Pons (tissue), 1 donor: Measurements from ENCODE around the gene ATP6V1C2.
"Not testable (repeated sequence)": the region's sequence is repeated elsewhere in the genome, so short reads cannot be mapped to it uniquely, and the experiment has no call there.

Source experiments
- DNase-seq: peaks from one replicate; pipeline ENCODE4 v3.0.0-alpha.2; 2016; ENCODE audit warnings: low spot score

The ATP6V1C2 gene

DNA sequence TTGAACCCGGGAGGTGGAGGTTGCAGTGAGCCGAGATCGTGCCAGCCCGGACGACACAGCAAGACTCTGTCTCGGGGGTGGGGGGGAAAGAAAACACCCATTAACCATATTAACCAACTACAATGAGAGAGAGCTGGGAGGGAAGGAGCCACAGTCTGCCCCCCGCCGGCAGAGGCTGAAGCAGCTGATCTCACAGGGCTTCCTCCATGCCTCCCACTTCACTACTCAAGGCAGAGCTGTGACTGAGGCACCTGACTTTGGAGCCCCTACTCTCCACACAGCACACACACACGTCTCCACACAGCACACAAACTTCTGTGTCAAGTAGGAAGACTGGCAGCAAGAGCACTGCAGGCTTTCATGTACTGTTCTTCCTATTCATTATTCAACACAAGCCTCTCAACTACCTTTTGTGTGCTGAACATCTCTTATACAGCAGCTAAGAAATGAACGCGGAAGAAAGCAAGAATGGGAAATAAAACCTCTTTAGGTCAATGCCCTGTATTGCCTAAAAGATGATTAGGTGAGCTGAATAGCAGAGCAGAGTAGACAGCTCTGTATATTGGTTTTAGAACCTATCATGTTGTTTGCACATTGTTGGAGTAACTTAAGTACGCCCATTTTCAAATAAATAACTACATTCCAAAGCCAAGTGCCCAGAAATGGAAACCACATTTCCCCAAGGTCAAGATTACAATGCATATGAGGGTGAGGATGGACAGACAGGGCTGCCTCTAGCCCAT lies 65.0 kb downstream of the ATP6V1C2 start:
- DNase-seq: no peak

DNA sequence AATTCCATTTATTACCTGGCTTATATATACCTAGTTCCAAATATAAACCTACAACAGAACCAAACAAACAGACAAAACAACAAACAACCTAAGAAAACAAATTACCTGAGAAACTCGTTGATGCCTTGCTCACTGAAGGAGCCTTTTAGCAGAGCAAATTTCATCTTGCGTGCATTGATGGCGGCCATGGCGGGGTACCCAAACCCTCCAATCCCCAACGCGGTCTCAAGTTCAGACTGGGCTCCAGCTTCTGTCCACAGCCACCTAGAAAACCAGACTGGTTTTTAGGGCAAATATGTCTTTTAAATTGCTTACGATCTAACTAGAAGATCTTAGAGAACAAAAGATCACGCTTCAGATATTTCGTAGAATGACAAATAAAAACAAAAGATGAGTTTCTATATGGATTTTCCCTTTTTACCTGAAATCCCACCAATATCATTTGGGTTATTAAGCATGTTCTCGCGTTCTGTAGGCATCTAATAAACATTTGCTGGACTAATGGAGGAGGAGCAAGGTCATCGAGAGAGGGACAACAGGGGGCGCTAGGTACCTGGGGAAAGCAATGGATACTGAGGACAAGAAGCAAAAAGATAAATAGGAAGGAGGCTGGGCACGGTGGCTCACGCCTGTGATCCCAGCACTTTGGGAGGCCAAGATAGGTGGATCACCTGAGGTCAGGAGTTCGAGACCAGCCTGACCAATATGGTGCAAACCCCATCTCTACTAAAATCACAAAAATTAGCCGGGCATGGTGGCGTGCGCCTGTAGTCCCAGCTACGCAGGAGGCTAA lies 65.9 kb downstream of the ATP6V1C2 start:
- no peak for DNase-seq

DNA sequence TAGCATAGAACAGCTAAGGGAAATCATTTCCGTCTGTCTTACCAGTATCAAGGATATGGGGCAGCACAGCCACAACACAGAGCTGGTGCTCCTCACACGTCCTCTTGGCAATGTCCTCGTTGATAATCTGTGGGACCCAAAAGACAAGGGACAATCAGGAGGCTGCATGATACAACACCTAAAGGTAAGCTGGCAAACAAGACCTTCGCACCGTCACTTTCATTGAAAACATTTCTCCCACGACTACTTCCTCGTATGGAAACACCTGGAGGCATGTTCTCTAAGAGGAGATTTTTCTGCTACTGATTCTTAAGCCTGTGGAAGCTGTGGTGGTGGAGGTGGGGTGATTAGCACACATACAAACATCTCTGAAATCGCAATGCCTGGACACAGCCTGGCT lies 67.4 kb downstream of the ATP6V1C2 start:
- DNase-seq: no peak

DNA sequence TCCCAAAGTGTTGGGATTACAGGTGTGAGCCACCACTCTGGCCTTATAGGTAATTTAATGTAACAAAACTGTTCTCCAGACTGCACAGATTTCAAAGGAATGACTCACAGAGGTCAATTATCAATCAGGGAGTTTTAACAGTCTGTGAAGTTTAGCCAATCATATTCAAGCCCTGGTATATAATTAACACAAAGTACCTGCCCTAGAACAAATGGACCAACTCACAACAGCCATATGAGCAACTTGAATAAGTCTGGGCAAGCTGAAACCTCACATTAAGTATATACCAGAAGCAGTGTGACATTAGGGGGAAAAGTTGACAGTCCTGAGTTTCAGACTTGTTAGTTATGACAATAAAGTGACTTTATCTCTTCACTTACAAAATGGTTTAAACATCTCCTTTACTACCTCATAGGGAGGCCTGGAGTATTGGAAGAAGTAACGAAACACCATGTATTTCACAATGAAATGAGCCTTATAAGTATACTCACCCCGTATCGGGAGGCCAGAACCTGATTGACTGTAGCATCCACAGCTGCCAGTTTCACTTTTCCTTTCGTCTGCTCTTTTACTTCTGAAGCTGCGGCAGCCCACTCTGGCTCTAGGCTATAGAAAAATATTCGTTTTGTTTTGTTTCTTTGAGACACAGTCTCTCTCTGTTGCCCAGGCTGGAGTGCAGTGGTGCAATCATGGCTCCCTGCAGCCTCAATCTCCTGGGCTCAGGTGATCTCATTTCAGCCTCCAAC lies 69.0 kb downstream of the ATP6V1C2 start:
- DNase-seq: no peak

DNA sequence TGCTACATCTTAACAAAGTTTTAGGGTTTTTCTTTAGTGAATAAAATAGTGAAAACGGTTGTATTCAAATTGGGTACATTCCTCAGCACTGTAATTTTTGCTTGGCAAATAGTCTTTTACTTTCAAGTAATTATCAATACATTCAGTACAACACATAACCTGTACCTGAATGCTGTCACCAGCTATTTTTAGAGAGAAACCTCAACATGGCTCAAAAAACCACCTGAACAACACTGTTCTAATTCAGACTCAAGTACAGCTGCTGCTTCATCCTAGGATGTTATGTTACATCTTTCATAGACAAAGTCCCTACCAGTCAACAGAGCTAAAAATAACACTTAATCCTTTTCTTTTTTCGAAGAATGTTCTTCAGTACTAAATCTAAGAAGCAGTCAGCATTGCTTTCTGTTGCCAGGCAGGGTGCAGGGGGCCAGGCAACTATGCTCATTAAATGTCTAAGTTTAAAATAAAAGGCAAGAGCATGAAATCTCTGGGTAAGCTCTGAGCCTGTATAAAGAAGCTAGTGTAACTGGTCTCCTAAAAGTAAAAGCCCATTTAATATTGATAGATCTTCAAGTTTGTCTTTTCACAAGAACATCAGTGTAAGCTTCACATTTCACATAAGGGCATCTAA lies 70.7 kb downstream of the ATP6V1C2 start:
- no peak for DNase-seq

DNA sequence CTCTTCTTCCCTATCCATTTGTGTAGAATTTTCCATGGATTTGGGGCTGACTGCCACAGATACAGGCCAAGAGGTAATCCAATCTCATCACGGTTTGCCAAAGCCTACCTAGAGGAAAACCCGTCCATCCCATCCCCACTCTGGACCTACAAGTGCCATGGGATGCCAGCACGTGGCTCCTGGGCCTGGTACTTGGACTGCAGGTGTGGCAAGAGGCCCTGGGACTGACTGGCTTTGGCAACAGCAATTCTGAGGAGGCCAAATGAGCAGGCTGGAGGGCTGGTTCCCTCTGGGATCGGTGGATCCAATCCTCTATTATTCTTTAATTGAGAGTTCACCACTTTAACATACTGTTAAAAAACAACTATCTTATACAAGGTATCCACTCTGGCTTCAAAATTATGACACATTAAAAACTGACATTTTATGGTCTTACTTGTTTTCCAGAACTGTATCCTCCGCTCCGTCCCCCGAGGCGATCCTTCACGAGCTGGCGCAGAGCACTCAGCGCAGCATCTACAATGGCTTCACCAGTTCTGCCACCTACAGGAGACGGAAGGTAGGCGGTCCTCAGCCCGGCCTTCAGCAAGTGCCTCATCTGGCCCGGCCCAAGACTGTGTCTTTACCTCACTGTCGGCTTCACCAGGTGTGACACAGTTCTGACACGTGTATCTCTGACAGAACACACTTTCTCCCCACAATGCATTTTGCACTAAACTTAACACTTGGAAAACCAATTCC lies 71.4 kb downstream of the ATP6V1C2 start:
- no peak for DNase-seq

DNA sequence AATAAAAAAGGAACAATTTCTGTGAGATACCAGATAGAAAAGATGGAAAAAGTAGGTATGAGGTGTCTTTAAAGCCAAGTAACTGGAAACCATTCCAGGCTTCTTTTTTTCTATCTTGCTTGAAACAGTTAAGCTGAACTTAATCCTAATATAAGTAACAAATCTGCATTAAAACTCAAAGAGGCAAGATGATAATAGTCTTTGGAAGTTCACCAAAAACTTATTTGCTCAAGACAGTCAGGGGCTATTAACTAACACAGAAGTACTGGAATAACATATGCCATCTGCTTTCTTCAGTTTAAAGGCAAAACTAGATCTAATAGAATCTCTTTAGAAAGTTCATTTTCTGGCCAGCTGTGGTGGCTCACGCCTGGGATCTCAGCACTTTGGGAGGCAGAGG lies 72.4 kb downstream of the ATP6V1C2 start:
- no peak for DNase-seq

DNA sequence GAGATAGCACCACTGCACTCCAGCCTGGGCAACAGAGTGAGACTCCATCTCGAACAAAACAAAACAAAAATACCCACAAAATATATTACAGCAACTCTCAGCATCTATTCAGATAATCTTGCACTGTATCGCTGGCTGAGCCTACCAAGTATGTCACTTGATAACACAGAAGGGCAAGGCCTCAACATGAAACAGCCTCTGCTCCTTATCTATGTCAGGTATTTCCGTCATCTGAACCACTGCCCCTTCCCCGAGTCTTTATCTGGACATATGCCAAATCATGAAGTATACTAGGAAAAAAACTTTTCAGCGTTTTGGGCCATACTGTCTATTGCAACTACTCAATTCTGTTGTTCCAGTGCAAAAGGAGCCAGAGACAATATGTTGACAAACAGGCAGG lies 73.4 kb downstream of the ATP6V1C2 start:
- no peak for DNase-seq

DNA sequence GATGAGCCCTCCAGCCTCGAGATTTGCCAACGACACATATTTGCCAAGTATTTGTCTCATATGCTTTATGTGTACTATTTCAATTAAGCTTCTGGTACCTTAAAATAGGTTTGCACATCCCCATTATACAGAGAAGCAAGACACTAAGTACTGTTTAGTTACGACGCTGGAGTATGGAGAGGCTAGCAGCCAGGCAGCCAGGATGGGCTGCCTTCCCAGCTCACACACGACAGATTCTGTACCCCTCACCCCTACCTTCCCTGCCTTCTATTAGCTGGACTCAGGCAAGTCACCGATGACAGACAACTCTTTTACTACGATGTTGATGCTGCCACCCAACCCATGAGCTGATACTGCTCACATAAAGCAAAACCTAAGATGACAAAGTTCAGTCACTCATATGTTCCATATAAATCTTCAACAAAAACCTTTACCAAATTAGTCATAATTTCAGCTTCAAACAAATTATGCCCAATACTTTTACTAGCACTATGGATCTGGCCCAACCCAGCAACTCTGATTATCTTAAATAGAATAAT lies 74.1 kb downstream of the ATP6V1C2 start:
- DNase-seq: no peak

DNA sequence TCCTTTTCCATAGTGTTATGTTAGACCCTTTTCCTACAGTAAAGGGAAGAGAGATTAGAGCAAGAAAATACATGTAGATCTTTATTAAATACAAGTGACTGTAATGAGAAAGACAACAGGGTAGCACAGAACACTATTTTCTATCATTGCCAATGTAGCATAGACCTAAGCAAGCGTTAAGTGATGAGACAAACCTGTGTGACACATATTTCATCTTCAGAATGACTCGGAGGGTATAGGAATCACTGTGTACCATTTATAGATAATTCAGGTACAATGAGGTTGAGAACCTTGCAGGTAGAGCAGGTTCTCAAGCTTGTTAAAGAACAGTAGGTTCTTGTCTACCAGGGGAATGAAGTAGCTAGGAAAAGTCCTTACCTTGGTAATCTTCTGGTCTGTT lies 75.3 kb downstream of the ATP6V1C2 start:
- DNase-seq: no peak

DNA sequence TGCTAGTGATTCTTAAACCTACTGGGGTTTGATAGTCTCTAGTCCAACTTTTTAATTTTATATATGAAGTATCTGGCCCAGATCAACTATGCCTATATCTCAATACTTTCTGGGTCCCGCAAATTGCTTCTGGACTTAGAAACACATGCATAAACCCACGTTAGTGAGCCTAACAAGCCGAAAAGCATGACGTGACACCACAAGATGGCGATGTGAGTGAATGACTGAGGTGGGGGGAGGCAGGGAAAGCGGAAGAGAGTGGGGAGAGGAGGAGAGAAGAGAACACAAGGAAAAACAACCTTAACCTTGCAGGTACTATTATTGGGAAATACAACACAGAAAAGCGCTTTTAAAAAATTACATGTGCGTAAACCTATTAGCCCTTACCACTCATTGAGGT lies 77.4 kb downstream of the ATP6V1C2 start:
- no peak for DNase-seq

DNA sequence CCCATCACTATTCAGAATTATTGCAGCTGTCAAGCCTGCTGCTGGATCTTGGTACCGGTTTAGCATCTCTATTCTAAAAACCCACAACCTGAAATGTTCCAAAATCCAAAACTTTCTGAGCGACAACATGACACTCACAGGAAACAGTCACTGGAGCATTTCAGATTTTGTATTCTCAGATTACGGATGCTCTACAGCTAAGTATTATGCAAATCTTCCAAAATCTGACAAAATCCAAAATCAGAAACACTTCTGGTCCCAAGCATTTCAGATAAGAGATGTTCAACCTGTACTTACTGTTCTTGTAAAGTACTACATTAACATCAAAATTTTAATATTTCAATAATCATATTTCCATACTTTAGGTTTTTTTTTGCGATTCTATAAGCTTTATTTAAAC lies 78.7 kb downstream of the ATP6V1C2 start:
- no peak for DNase-seq

DNA sequence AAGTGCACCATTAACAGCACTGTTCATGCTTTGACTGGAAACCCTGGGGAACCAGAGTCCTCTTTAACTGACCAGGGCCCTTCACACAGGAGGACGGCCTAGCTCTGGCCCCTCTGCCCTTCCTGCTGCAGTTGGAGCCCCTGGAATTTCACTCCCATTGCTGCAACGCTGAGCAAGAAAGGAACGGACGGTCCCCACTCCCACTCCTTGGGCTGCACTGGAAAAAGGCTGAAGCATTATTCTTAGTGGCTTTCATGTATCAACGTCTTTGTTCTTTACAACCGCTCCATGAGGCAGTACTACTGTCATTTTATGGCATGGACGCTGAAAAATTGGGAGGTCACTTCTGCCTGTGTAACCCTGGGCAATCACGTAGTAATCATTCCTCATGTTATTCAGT lies 81.2 kb downstream of the ATP6V1C2 start:
- DNase-seq: no peak

DNA sequence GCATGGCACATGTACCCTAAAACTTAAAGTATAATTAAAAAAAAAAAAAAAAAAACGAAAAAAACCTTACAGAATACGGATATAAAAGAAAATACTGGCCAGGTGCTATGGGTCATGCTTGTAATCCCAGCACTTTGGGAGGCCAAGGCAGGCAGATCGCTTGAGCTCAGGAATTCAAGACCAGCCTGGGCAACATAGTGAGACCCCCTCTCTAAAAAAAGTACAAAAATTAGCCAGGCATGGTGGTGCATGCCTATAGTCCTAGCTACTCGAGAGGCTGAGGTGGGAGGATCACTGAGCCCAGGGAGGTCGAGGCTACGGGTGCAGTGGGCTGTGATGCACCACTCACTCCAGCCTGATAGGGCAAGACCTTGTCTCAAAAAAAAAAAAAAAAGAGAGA lies 84.6 kb downstream of the ATP6V1C2 start:
- DNase-seq: not testable (repeated sequence)

DNA sequence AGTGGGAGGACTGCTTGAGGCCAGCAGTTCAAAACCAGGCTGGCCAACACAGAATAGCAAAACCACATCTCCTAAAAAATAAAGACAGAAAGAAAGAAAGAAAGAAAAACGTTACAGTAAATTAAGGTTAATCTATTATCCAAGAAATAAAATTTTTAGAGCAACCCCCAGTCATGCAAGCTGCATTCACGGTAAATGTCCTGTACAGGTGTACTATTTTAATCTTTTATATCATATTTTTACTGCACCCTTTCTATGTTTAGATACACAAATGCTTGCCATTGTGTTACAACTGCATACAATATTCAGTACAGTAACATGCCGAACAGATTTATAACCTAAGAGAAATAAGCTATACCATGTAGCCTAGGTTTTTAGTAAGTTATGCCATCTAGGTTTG lies 85.1 kb downstream of the ATP6V1C2 start:
- DNase-seq: no peak

DNA sequence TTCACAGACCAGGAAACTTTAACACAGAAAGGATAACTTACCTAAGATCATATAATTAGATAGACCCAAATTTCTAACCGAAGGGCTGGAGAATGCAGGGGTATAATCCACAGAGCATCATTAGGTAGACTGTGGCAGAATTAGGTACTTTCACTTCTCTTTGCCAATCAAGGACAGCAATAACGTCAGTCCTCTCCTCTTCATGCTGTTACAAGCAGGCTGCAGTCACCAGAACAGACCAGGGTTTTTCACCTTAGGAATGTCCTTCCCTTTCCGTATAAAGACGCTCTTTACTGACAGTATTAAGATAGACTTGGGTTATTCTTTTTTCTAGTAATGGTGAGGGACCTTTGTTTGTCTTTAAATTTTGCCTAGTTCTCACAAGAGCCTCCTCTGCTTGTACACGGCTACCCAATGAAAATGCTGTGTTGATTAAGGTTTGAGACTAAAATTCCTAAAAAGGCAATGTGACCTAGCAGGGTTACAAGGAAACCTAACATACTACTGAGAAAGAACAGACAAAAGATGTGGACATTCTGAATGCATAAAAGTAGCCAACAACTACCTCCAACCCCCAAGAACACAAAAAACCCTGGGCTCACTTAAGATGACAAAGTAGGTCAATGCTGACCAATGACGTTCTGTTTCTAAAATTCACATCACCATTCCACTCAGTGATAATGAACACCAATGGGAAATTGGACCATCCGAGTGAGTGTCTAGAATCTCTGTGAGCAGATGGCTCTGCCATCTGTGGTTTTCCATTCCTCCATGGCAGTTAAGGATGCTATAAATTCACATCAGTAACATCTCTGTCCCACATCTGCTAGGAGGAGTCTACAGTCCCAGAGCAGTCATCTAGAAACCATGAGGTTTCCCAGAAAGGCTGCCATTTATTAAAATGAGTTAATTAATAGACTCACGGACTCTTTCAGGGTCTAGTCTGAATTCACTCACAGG lies 89.1 kb downstream of the ATP6V1C2 start:
- peak; percentile 33 for DNase-seq

DNA sequence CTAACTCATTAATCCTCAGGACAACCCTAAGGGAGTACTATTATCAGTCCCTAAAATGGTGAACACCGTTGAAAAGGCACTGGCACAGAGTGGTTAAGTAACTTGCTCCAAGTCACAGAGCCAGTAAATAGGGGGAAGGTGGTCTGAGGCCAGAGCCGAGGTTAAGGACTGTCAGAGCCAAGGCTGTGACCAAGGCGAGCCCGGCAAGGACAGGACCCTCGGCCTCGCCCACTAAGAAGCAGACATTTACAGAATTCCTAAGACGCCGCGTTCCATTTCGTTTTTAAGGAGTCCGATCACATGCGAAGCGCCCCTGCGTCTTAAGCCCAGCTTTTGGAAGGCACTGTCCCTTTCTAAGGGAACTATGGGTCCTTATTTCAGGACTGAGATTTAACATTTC lies 90.1 kb downstream of the ATP6V1C2 start:
- no peak for DNase-seq

DNA sequence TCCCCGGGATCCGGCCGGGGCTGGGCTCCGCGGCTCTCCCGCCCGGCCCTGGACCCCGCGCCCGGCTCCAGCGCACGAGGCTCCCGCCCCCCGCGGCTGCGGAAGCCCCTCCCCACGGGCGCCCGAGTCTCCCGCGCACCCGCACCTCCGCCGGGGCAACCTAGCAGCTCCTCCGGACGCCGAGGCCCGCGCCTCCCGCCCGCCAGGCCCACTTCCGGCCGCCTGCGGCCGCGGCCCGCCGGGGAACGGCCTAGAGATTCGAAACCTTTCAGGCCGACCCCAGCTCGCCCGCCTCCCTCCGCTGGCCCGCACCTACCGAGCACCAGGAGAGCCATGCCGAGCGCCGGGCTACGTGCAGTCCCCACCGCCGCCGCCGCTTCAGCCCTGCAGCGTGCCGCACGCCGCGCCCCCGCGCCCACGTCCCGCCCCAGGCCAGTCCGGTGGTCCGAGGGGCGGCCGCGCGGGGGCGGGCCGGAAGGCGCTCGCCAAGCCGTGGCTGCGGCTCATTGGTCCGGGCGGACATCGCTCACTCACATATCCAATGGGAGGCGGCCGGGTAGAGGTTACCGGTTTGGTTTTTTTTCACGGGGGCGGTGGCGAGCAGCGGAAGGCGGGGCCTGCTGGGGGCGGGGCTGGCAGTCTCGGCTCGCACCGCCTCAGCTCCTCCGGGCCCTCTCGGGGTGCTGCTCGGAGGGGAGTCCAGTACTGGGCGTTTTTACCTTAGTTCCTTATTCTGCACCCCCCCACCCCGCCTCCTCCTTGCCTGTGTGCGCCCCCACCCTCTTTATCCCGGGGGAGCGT lies 91.1 kb downstream of the ATP6V1C2 start, which contains the start of gene PDIA6:
Gene PDIA6 (minus strand): TSS at position 424 of the 801 bp plus-strand sequence. CDS start 89 bp downstream, at position 335.
- peak; percentile 94 for DNase-seq
